IPS DF 4.7 (cell line): ENCODE measurements around the gene DNAL4.

Source experiments
- DNase-seq: peaks from one replicate; pipeline ENCODE4 v3.0.0-alpha.2; 2013; ENCODE audit warnings: low spot score; ENCODE audit errors: extremely low read depth

Gene DNAL4

GRCh38 chr22:38741576-38741975 is 52.4 kb downstream of the DNAL4 start:
- no peak for DNase-seq

GRCh38 chr22:38741166-38741565 is 52.8 kb downstream of the DNAL4 start:
- no peak for DNase-seq

DNA sequence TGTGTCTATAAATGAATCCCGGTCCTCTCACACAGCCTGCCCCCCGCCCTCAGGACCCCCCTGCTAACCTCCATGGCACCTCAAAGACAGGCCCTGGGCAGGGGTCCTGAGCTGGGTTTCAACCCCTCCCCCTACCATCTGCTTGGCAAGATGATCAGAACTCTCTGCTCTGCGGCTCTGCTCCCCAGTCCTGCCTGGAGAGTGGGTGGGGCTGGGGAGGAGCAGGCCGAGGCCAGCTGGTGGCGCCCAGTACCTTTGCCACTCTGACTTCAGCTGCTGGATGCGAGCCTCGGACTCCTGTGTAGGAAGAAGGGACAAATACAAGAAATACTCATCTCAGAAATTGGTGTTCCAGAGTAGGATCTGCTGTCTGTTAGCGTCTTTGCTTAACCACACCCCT is 53.2 kb downstream of the DNAL4 start:
- DNase-seq, result no peak

- no peak for DNase-seq
Measured at GRCh38 chr22:38740116-38740723, 53.7 kb downstream of the DNAL4 start.

- no peak for DNase-seq
Measured at GRCh38 chr22:38739300-38740055, 54.5 kb downstream of the DNAL4 start.

- DNase-seq, result no peak
Measured at GRCh38 chr22:38738475-38739070, 55.4 kb downstream of the DNAL4 start.

DNA sequence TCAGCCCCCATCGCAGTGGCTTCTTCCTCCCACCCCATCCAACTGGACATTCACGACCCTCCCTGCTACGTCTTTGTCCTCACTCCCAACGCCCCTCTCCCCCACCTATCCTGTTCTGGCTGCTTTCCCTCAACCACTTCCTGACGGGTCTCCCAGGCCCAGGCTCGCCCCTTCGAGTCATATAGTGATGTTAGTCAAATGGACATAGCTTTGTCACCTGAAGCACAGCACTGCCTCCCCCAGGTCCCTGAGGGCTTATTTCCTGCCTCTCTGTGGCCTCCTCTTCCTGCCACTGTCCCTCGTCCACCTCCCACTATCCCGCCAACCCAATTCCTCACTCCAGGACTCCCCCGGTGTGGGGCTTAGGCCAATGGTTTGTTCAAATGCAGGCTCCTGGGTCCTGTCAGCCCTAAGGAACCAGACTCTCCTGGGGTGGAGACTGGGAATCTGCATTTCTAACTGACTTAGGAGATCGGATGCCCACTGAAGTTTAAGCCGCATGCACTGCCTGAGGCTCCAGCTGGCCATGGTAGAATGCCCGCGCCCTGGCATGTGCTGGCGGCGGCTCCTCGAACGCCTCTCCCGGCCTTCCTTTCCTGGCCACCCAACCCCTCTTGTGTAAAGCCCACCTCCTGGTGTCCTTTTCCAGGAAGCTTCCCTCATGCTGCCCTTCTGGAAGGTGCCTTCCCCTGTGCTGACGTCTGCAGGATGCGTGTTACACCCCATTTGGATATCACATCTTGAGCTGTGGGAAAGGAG is 56.5 kb downstream of the DNAL4 start:
- no peak for DNase-seq

DNA sequence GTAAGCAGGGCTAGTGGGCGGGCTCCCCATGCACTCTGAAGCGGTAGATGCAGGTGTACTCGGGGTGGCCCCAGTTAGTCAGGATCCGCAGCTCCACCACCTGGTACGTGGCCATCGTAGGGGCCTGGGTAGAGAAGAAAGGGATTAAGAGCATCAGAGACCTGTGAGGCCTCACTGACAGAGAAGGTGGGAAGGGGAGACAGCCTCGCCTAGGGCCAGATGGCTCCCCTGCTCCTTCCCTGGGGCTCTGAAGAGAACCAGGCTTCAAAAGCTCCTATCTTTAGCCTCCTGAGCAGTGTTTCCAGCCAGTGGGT is 57.7 kb downstream of the DNAL4 start:
- no peak for DNase-seq

DNA sequence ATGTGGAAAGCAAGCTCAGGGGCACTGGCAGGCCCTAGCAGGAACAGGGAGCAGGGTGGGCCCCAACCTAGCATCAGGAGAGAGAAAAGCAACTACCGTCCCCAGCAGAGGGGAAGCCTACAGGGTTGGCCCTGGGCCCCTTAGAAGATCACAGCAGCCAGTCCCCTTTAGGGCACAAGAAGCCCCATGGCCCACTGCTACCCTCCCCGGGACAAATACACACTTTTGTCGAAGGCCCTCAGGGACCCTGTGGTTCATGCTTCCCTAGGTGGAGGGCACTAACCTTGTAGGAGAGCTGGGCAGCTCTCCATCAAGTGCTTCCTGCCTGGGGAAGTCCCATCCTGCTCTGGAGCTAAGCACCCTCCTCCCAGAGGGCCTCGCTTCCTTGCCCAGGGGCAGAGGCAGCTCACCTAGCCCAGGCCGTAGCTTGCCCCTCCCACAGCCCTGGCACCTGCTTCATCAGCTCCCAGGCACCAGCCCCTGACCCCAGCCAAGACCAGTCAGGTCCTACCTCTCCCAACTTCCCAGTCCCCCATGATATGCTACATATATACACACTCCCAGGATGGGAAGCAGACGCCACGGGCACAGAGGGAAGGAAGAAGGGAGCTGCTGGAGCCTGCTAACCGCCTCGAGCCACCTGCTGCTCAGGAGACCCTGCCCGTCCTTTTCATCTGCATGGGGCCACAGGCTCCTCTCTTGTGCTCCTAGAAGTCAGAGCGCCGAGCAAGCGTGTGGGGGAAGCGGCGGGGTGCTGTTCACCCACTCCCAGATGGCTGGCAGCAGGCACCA is 58.3 kb downstream of the DNAL4 start:
- no peak for DNase-seq

DNA sequence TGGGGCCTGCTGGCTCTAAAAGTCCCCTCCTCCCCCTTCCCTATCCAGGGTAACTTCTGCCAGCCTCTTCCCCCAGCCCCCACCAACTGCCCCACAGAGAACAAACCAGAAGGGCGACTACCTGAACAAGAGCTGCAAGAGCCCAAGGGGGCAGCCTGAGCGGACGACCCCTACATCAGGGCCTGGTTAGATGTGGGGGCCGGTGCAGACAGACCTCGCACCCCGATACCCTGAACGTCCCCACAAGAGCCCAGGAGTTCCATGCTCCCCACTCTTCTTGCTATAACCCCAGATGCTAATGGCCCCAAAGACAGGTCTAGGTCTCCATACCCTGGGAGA is 58.8 kb downstream of the DNAL4 start:
- DNase-seq, result no peak

GRCh38 chr22:38734421-38735100 is 59.4 kb downstream of the DNAL4 start:
- DNase-seq, result no peak

DNA sequence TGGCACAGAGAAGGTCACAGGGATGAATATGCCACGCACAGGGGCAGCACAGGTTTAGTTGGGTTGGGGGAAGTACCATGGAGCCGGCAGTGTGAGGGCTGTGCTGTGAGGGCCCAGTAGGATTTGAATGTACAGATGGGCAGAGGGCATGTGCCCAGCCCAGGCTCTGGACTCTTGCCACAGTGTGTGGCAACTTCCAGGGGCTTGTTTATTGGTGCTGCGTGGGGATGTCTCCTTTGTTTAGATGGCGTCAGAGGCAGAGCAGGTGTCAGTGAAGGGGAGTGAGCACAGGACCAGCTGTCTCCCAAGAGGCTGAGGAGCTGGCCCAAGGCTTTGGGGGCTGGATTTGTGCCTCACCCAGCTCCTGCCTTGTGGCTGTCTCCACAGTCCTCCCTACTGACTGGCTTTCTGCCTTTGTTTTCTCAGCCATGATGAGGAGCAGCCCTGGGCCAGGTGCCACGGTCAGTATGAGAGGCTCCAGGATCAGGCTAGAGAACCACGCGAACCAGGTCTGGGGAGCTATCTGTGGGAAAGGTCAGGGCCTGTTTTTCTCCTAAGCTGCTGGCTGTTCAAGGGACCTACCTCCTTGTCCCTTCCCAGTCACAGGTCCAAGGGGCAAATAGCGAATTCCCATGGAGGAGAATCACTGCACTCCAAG is 60.1 kb downstream of the DNAL4 start:
- no peak for DNase-seq

GRCh38 chr22:38733329-38733723 is 60.6 kb downstream of the DNAL4 start:
- no peak for DNase-seq

DNA sequence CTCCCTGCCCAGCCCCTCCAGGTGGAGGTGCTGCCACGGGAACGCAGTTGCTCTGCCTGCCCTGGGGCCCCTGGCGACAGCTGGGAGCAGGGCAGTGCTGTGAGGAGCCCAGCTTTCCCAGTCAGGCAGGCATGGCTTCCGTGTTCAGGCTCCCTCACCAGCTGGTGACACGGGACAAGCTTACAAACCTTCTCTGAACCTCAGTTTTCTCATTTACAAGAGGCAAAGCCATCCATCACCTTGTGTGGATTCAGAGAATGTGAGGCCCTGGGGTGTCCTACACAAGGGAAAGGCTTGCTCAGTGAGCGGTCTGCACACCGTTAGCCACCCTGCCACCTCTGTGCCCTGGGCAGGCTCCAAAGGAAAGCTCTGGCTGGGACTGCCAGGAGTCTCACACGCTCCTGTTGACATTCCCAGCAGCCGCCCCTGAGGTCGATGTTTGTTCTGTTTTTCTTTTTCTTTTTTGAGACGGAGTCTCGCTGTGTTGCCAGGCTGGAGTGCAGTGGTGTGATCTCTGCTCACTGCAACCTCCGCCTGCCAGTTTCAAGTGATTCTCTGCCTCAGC is 61.6 kb downstream of the DNAL4 start:
- DNase-seq, result no peak

- no peak for DNase-seq
Measured at GRCh38 chr22:38731703-38732161, 62.2 kb downstream of the DNAL4 start.

DNA sequence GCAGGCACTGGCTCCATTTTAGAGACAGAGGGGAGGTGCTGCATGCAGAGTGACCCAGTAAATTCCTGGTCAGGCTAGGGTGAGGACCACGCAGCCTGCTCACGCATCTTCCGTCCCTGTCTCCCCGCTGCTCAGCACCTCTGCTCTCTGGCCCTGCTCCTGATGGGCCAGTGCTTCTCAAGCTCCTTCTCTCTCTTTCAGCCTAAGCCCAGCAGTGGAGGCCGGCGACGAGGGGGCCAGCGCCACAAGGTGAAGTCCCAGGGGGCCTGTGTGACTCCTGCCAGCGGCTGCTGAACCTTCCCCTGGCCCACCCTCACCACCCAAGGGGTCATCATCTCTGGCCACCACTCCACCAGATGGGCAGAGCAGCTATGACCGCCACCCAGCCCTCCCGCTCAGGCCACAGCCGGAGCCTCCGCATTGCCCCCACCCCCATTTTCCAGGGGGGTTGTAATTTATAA is 63.5 kb downstream of the DNAL4 start:
- no peak for DNase-seq

DNA sequence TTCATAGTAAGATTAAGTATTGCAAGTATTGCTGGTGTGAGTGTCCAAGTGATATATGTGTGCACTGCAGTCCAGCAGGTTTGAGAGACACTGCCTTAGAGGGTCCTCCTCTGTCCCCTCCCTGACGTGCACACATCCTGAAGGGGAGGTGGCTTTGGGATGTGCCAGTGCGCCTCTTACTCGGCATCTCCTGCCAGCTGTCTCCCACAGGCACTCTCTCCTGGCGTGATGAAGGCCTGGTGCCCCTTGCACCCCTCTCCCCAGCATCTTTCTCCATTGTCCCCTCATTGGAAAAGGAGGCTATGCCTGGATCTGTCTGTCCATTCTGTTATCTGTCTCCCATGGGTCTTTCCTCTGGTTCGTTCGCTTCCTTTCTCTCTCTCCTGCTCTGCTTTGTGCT is 64.0 kb downstream of the DNAL4 start:
- no peak for DNase-seq

DNA sequence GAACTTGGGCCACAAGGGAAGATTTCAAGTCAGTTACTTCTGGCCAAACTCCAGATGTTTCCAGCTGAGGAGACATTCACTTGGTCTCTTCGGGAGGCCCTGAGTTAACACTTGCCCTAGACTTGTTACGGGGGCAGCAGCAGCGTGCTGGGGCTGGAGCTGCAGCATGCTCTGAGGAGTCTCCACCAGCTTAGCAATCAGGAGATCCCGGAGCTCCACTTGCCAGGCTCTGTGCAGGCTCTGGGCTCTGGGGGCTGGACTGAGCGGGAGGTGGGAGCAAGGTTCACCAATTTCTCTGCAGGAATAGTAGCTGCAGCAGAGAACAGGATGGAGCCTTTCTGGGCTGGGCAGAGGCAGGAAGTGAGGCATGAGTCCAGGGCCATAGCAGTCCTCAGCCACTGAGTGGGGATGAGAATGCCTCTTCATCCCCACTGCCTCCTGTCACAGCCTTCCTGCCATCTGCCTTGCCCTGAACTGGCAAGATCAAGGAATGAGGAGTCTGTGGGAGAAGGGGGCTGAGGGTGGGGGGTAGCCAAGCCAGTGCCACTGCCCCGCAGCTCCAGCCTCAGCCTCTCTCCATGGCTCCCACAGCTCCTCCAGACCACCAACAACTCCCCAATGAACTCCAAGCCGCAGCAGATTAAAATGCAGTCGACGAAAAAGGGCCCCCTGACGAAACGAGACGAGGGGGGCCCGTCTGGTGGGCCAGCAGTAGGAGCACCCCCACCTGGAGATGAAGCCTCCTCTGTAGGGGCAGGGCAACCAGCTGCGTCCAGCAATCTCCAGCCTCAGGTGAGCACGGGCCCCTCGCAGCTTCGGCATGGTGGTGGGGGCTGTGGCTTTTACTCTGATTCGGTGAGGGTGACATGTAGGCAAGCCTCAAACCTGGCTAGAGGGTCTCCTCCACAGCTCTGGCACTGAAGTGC is 64.8 kb downstream of the DNAL4 start:
- no peak for DNase-seq
